Stimulated activated CD4-positive, alpha-beta T cell treated with anti-CD3 and anti-CD28 coated beads, Interleukin-12 subunit alpha, Interleukin-12 subunit beta, amount 100 ng/mL, for 4 hours (primary cell): ENCODE data around the gene SMCO1.
"Not testable (repeated sequence)": the region's sequence is repeated elsewhere in the genome, so short reads cannot be mapped to it uniquely, and the experiment has no call there.

Experiments
- DNase-seq: peaks from one replicate; pipeline ENCODE4 v3.0.0-alpha.2; 2020

The SMCO1 gene

GRCh38 chr3:196486263-196486662 lies 28.9 kb downstream of the SMCO1 start:
- DNase-seq = peak; percentile 22

- no peak for DNase-seq
Observed at GRCh38 chr3:196477678-196478077, 37.5 kb downstream of the SMCO1 start.

GRCh38 chr3:196472286-196472685 lies 42.9 kb downstream of the SMCO1 start:
- no peak for DNase-seq

- DNase-seq = no peak
Observed at GRCh38 chr3:196471551-196471950, 43.6 kb downstream of the SMCO1 start.

GRCh38 chr3:196470182-196470581 lies 45.0 kb downstream of the SMCO1 start:
- DNase-seq = not testable (repeated sequence)

GRCh38 chr3:196463804-196464203 lies 51.3 kb downstream of the SMCO1 start:
- DNase-seq = no peak

- no peak for DNase-seq
Observed at GRCh38 chr3:196463478-196463756, 51.7 kb downstream of the SMCO1 start.

GRCh38 chr3:196462680-196463477 lies 52.3 kb downstream of the SMCO1 start:
- DNase-seq = not testable (repeated sequence)

- no peak for DNase-seq
Observed at GRCh38 chr3:196458063-196458462, 57.1 kb downstream of the SMCO1 start.

GRCh38 chr3:196457470-196457869 lies 57.7 kb downstream of the SMCO1 start:
- DNase-seq = not testable (repeated sequence)
